ENCODE results near the gene CER1. TPM values are rescaled to one million over a fixed set of nuclear protein-coding genes. Genes with fewer than 3 reads are reported as not detected.

CER1 gene
- total and polyA plus RNA-seq, 2 of the 8 experiments (the other 6 are each of a cell fraction or from before 2014, with no cell fraction given) = 0.26 to 3.4 TPM

GRCh38 chr9:14704281-14704680 is 18.3 kb downstream of the CER1 start:
- H3K23ac ChIP-seq (ENCODE audit: insufficient read length) = no peak overlapping the region
- H3K23me2 ChIP-seq (ENCODE audit: low read depth, low read length) = no peaks in the 10 kb centered on the region
- no peak overlapping the region for H4K91ac ChIP-seq (replicated peaks; ENCODE audit: insufficient read length, low read length)
- 82% methylated on average over 3 of the region's 3 CpGs; no CpG with 5 or more reads in 1 of the 2 experiments for WGBS, 2 experiments (ENCODE audit: extremely low coverage in 1 of 2, insufficient coverage in 1 of 2, insufficient read length in 1 of 2, insufficient replicate concordance in 2 of 2, low coverage in 1 of 2, low lambda C conversion rate in 2 of 2, missing lambda C conversion rate in 1 of 2)
- no peak overlapping the region for H3K4ac ChIP-seq (replicated peaks; ENCODE audit: insufficient read length, low read depth, low read length)
- H2AK5ac ChIP-seq (ENCODE audit: low read depth, low read length) = no peak overlapping the region
- no peak for FAIRE-seq
- no peak overlapping the region for H3K4me3 ChIP-seq (ENCODE audit: extremely low read depth in 1 of 4, insufficient read depth in 2 of 4, low read depth in 3 of 4, low read length in 4 of 4)
- H3K27me3 ChIP-seq (replicated peaks in 1 of 4; ENCODE audit: control insufficient read depth in 3 of 4, extremely low read depth in 1 of 4, insufficient read depth in 3 of 4, low read length in 3 of 4) = no peaks in the 10 kb centered on the region
- TF ChIP-seq ATF2 (IDR thresholded peaks at IDR 0.05; ENCODE audit: low read length) (no peak), SAP30 (IDR thresholded peaks at IDR 0.05; ENCODE audit: insufficient read depth, insufficient replicate concordance, low read length) (no peak), NRF1 (IDR thresholded peaks at IDR 0.05; ENCODE audit: low read depth, low read length) (no peak), CEBPB (IDR thresholded peaks at IDR 0.05; ENCODE audit: low read depth, low read length) (no peak), SIRT6 (IDR thresholded peaks at IDR 0.05; ENCODE audit: low read length) (no peak), CTBP2 (IDR thresholded peaks at IDR 0.05; ENCODE audit: borderline replicate concordance, insufficient read depth, insufficient read length, low read length) (no peak), GABPA (IDR thresholded peaks at IDR 0.05; ENCODE audit: borderline replicate concordance, insufficient read depth, low read length) (no peak), RNF2 (IDR thresholded peaks at IDR 0.05; ENCODE audit: borderline replicate concordance, low read depth, low read length, missing control alignments, poor library complexity, severe bottlenecking) (no peak), RBBP5 (IDR thresholded peaks at IDR 0.05; ENCODE audit: borderline replicate concordance, low read depth, low read length) (no peak)
- no peak overlapping the region for H2BK12ac ChIP-seq (ENCODE audit: low read depth, low read length)
- no peak overlapping the region for H3K14ac ChIP-seq (ENCODE audit: insufficient read length)
- no peak overlapping the region for H2BK20ac ChIP-seq (ENCODE audit: low read length)
- H4K5ac ChIP-seq (ENCODE audit: insufficient read length, low read depth, low read length) = no peak overlapping the region
- no peaks in the 10 kb centered on the region for H3K79me2 ChIP-seq (ENCODE audit: control insufficient read depth in 1 of 2, insufficient read depth in 2 of 2, low read length in 2 of 2)
- H4K20me1 ChIP-seq (replicated peaks in 1 of 2; ENCODE audit: control insufficient read depth in 1 of 2, insufficient read depth in 2 of 2, low read length in 2 of 2) = no peaks in the 10 kb centered on the region
- CTCF ChIA-PET (ENCODE audit: partially characterized antibody) = no interaction called here
- H4K8ac ChIP-seq (ENCODE audit: extremely low read depth, insufficient read depth, low read length) = no peak overlapping the region
- no peak overlapping the region for H3K9ac ChIP-seq (replicated peaks in 1 of 4; ENCODE audit: extremely low read depth in 1 of 4, low read depth in 3 of 4, low read length in 3 of 4)
- no peak overlapping the region for H2BK15ac ChIP-seq (ENCODE audit: low read length)
- no peak overlapping the region for H2AFZ ChIP-seq (ENCODE audit: low read length)
- H3K56ac ChIP-seq (replicated peaks; ENCODE audit: insufficient read length, low read depth, low read length) = no peak overlapping the region
- H3K4me1 ChIP-seq (replicated peaks in 1 of 4; ENCODE audit: control insufficient read depth in 3 of 4, insufficient read depth in 4 of 4, low read length in 3 of 4) = peaks cover 0 to 3% (median 0%) of the 10 kb centered on the region in 4 experiments; a peak in 1 of 7 replicates
- H2BK5ac ChIP-seq (ENCODE audit: low read depth, low read length) = no peak overlapping the region
- H3K9me3 ChIP-seq (ENCODE audit: insufficient read depth in 2 of 2, low read depth in 1 of 2, low read length in 1 of 2) = no peaks in the 10 kb centered on the region; a peak in 1 of 4 replicates
- POLR2A ChIA-PET (ENCODE audit: partially characterized antibody) = interaction anchor here (1.1 kb wide), 1 partner anchor 11 kb away, joined by 3 read pairs; the partner anchor contains the start of gene ZDHHC21
- no peak for DNase-seq (ENCODE audit: low read depth in 1 of 2, low spot score in 2 of 2)
- H3K79me1 ChIP-seq (ENCODE audit: low read depth, low read length) = no peaks in the 10 kb centered on the region
- no peak overlapping the region for H3K4me2 ChIP-seq (ENCODE audit: insufficient read depth in 1 of 2, low read depth in 2 of 2, low read length in 2 of 2)
- H3K36me3 ChIP-seq (ENCODE audit: control insufficient read depth in 2 of 4, insufficient read depth in 4 of 4, low read length in 3 of 4) = no peaks in the 10 kb centered on the region
- H3K18ac ChIP-seq (ENCODE audit: extremely low read depth, low read length) = no peak overlapping the region
- no peak overlapping the region for H2BK120ac ChIP-seq (replicated peaks; ENCODE audit: low read depth, low read length)
- no peak overlapping the region for H3K27ac ChIP-seq (ENCODE audit: low read depth, low read length)
